GM18861 (cell line): ENCODE data around the gene AUH.

Source experiments
- ATAC-seq: cut with Tn5 transposase; IDR thresholded peaks from one replicate; pipeline ENCODE4 v1.9.1; 2021; ENCODE audit not compliant: unreplicated experiment

Gene AUH

GRCh38 chr9:91256235-91256634, 105.5 kb downstream of the AUH start:
- no peak for ATAC-seq

GRCh38 chr9:91255327-91255726, 106.4 kb downstream of the AUH start:
- ATAC-seq, result no peak

GRCh38 chr9:91253488-91253887, 108.2 kb downstream of the AUH start:
- no peak for ATAC-seq

- ATAC-seq, result no peak
Observed at GRCh38 chr9:91248707-91249106, 113.0 kb downstream of the AUH start.

- no peak for ATAC-seq
Observed at GRCh38 chr9:91247278-91247677, 114.4 kb downstream of the AUH start.

GRCh38 chr9:91246846-91247245, 114.9 kb downstream of the AUH start:
- ATAC-seq, result no peak

- no peak for ATAC-seq
Observed at GRCh38 chr9:91245431-91246313, 116.0 kb downstream of the AUH start.

- ATAC-seq, result no peak
Observed at GRCh38 chr9:91243029-91243428, 118.7 kb downstream of the AUH start.

GRCh38 chr9:91241909-91242308, 119.8 kb downstream of the AUH start:
- no peak for ATAC-seq

- ATAC-seq, result no peak
Observed at GRCh38 chr9:91240596-91241165, 121.0 kb downstream of the AUH start.

- ATAC-seq, result no peak
Observed at GRCh38 chr9:91239367-91240111, 122.2 kb downstream of the AUH start.

- ATAC-seq, result no peak
Observed at GRCh38 chr9:91234523-91234922, 127.2 kb downstream of the AUH start.

GRCh38 chr9:91231619-91232018, 130.1 kb downstream of the AUH start:
- no peak for ATAC-seq

GRCh38 chr9:91223000-91223399, 138.7 kb downstream of the AUH start:
- no peak for ATAC-seq

GRCh38 chr9:91222457-91222856, 139.3 kb downstream of the AUH start:
- no peak for ATAC-seq

GRCh38 chr9:91221332-91221731, 140.4 kb downstream of the AUH start:
- ATAC-seq, result no peak

GRCh38 chr9:91220491-91221135, 141.1 kb downstream of the AUH start:
- ATAC-seq, result no peak

GRCh38 chr9:91220021-91220420, 141.7 kb downstream of the AUH start:
- no peak for ATAC-seq

- ATAC-seq, result no peak
Observed at GRCh38 chr9:91219557-91219956, 142.2 kb downstream of the AUH start.

- ATAC-seq, result no peak
Observed at GRCh38 chr9:91217388-91217787, 144.3 kb downstream of the AUH start.

- ATAC-seq, result no peak
Observed at GRCh38 chr9:91214867-91215266, 146.9 kb downstream of the AUH start.
